ENCODE measurements around the gene TMIGD3.

The TMIGD3 gene

GRCh38 chr1:111476761-111477309 lies 26.6 kb downstream of the TMIGD3 start:
- TF ChIP-seq CTCF (IDR thresholded peaks at IDR 0.05; ENCODE audit: low read depth, low read length), result no peak
- in situ Hi-C loops (cut with HindIII; ENCODE audit: low sequenced_read_pairs), result no loop called here
- DNase-seq (ENCODE audit: low read depth, low spot score), result no peak
- H3K4me3 ChIP-seq (ENCODE audit: low read depth, low read length), result no peak overlapping the region

- H3K4me3 ChIP-seq (ENCODE audit: low read depth, low read length), result no peak overlapping the region
- TF ChIP-seq CTCF (IDR thresholded peaks at IDR 0.05; ENCODE audit: low read depth, low read length), result no peak
- in situ Hi-C loops (cut with HindIII; ENCODE audit: low sequenced_read_pairs), result no loop called here
- DNase-seq (ENCODE audit: low read depth, low spot score), result no peak
Measured at GRCh38 chr1:111476214-111476613, 27.2 kb downstream of the TMIGD3 start.

GRCh38 chr1:111475701-111476100 lies 27.7 kb downstream of the TMIGD3 start:
- no peak for TF ChIP-seq CTCF (IDR thresholded peaks at IDR 0.05; ENCODE audit: low read depth, low read length)
- in situ Hi-C loops (cut with HindIII; ENCODE audit: low sequenced_read_pairs), result no loop called here
- H3K4me3 ChIP-seq (ENCODE audit: low read depth, low read length), result no peak overlapping the region
- DNase-seq (ENCODE audit: low read depth, low spot score), result no peak

- in situ Hi-C loops (cut with HindIII; ENCODE audit: low sequenced_read_pairs), result no loop called here
- no peak overlapping the region for H3K4me3 ChIP-seq (ENCODE audit: low read depth, low read length)
- no peak for TF ChIP-seq CTCF (IDR thresholded peaks at IDR 0.05; ENCODE audit: low read depth, low read length)
- DNase-seq (ENCODE audit: low read depth, low spot score), result no peak
Measured at GRCh38 chr1:111474521-111474920, 28.9 kb downstream of the TMIGD3 start.

GRCh38 chr1:111474106-111474505 lies 29.3 kb downstream of the TMIGD3 start:
- no peak overlapping the region for H3K4me3 ChIP-seq (ENCODE audit: low read depth, low read length)
- TF ChIP-seq CTCF (IDR thresholded peaks at IDR 0.05; ENCODE audit: low read depth, low read length), result no peak
- DNase-seq (ENCODE audit: low read depth, low spot score), result no peak
- in situ Hi-C loops (cut with HindIII; ENCODE audit: low sequenced_read_pairs), result no loop called here

GRCh38 chr1:111471538-111471937 lies 31.9 kb downstream of the TMIGD3 start:
- in situ Hi-C loops (cut with HindIII; ENCODE audit: low sequenced_read_pairs), result no loop called here
- no peak overlapping the region for H3K4me3 ChIP-seq (ENCODE audit: low read depth, low read length)
- no peak for DNase-seq (ENCODE audit: low read depth, low spot score)
- no peak for TF ChIP-seq CTCF (IDR thresholded peaks at IDR 0.05; ENCODE audit: low read depth, low read length)

- in situ Hi-C loops (cut with HindIII; ENCODE audit: low sequenced_read_pairs), result no loop called here
- DNase-seq (ENCODE audit: low read depth, low spot score), result no peak
- no peak overlapping the region for H3K4me3 ChIP-seq (ENCODE audit: low read depth, low read length)
- no peak for TF ChIP-seq CTCF (IDR thresholded peaks at IDR 0.05; ENCODE audit: low read depth, low read length)
Measured at GRCh38 chr1:111471012-111471411, 32.4 kb downstream of the TMIGD3 start.

Data from astrocyte of the spinal cord (primary cell).